Panc1 (cell line): Measurements from ENCODE around the gene ZNF543. TPM values are rescaled to one million over a fixed set of nuclear protein-coding genes. Genes with fewer than 3 reads are reported as not detected.
A peak's percentile ranks its signal among the peaks of the same experiment; 100 is the strongest.

Experiments
- ATAC-seq: fragments of 200-7000 bp; cut with Tn5 transposase; 2 replicates; pipeline ENCODE4 v1.9.1; 2020; ENCODE audit warnings: mild to moderate bottlenecking, moderate library complexity
- BruUV-seq: library from RNA; stranded (reverse); fragments of 400-500 nt; replicated peaks from 2 replicates; lab custom pipeline; 2021; lab: Mats Ljungman, UMichigan
- CTCF ChIA-PET: fragments of 300-600 bp; sonication (Branson Sonifier 250); formaldehyde crosslinking; loops from one replicate; lab custom pipeline; 2022; ENCODE audit warnings: antibody characterized with exemption; lab: Charles Lee
- POLR2A ChIA-PET: fragments of 300-600 bp; sonication (Branson Sonifier 250); formaldehyde crosslinking; loops from one replicate; lab custom pipeline; 2022; ENCODE audit warnings: antibody characterized with exemption; lab: Charles Lee
- DNase-seq: peaks from one replicate; pipeline ENCODE4 v3.0.0-alpha.2; 2010; ENCODE audit warnings: low read depth, low spot score
- H3K27ac ChIP-seq: 2 replicates; pipeline ENCODE4 v1.5.1; 2011; ENCODE audit warnings: mild to moderate bottlenecking, low read length, inconsistent platforms
- H3K27me3 ChIP-seq: fragments of 200-500 bp; sonication (Bioruptor generic); 2 replicates; pipeline ENCODE4 v1.6.0; 2014; ENCODE audit warnings: low read length, inconsistent platforms; ENCODE audit not compliant: control insufficient read depth, insufficient read depth
- H3K36me3 ChIP-seq: fragments of 200-500 bp; sonication (Bioruptor generic); 2 replicates; pipeline ENCODE4 v1.5.1; 2014; ENCODE audit warnings: inconsistent platforms, mild to moderate bottlenecking, low read length, moderate library complexity; ENCODE audit not compliant: control insufficient read depth, insufficient read depth
- H3K4me1 ChIP-seq: 2 replicates; pipeline ENCODE4 v1.5.1; 2011; ENCODE audit warnings: inconsistent platforms, mild to moderate bottlenecking, low read length, moderate library complexity; ENCODE audit not compliant: control insufficient read depth, insufficient read depth
- H3K4me3 ChIP-seq, 2 experiments: 2 replicates each; pipeline ENCODE4 v1.5.1; 2011 to 2012; ENCODE audit warnings: low read depth in 2 of 2, low read length in 2 of 2, mild to moderate bottlenecking in 2 of 2, inconsistent platforms in 1 of 2, moderate library complexity in 1 of 2
- H3K9me3 ChIP-seq: fragments of 200-500 bp; sonication (Bioruptor generic); 2 replicates; pipeline ENCODE4 v1.5.1; 2014; ENCODE audit warnings: low read depth, mild to moderate bottlenecking, inconsistent platforms, low read length, moderate library complexity; ENCODE audit not compliant: control insufficient read depth, insufficient read depth
- POLR2AphosphoS5 ChIP-seq: IDR thresholded peaks from 2 replicates; pipeline ENCODE4 v1.6.1; 2012; ENCODE audit warnings: mild to moderate bottlenecking, low read depth, low read length, moderate library complexity
- REST ChIP-seq, 2 experiments: IDR thresholded peaks; 2 replicates each; pipeline ENCODE4 v1.6.1; 2011 to 2012; ENCODE audit warnings: low read depth in 2 of 2, control low read depth in 1 of 2, low read length in 1 of 2, mild to moderate bottlenecking in 1 of 2, moderate library complexity in 1 of 2; ENCODE audit not compliant: insufficient read depth in 1 of 2
- SIN3A ChIP-seq: IDR thresholded peaks from 2 replicates; pipeline ENCODE4 v1.6.1; 2012; ENCODE audit warnings: low read depth, mild to moderate bottlenecking, low read length, moderate library complexity, borderline replicate concordance; ENCODE audit not compliant: insufficient read depth
- TCF7L2 ChIP-seq: IDR thresholded peaks from 2 replicates; pipeline ENCODE4 v1.6.1; 2011; ENCODE audit warnings: mild to moderate bottlenecking, low read depth, low read length, inconsistent platforms
- in situ Hi-C: cut with HindIII; loops from 2 replicates; pipeline ENCODE4 v1.10.0; 2016; ENCODE audit warnings: low sequenced_read_pairs, low pct_unique_long_range_greater_than_20kb
- intact Hi-C: fragments of 100-400 bp; cut with micrococcal nuclease; formaldehyde crosslinking; loops from one replicate; pipeline ENCODE4 v1.10.0; 2022; ENCODE audit not compliant: unreplicated experiment
- total RNA-seq: library from RNA; stranded (reverse); gene quantifications from one replicate; pipeline ENCODE4 v1.2.1, GENCODE V29; 2021; ENCODE audit not compliant: unreplicated experiment
- TF ChIP-seq, protein P1 (sequence below): fragments of 450-650 bp; IDR thresholded peaks from 2 replicates; pipeline ENCODE4 v1.5.1; 2017; ENCODE audit warnings: mild to moderate bottlenecking

The ZNF543 gene
- total RNA-seq, 1 experiment from 2014 or later: 10.8 TPM

GRCh38 chr19:57317503-57317902 lies 2.8 kb upstream of the ZNF543 start:
- Histone ChIP-seq H3K4me3 (peak overlapping the region; percentile 19 to 28; a peak in 3 of 4 replicates), H3K9me3 (no peaks in the 10 kb centered on the region), H3K36me3 (no peaks in the 10 kb centered on the region), H3K4me1 (peaks cover 11% of the 10 kb centered on the region), H3K27me3 (peaks cover 3% of the 10 kb centered on the region; the same call in 1 of the 2 replicates), H3K27ac (no peak overlapping the region)
- ATAC-seq (no peak), DNase-seq (no peak)
- POLR2A ChIA-PET: interaction anchor here (0.7 kb wide), 1 partner anchor 206 kb away, joined by 18 read pairs; no protein-coding TSS in a partner anchor
- in situ Hi-C loops: no loop called here
- CTCF ChIA-PET: no interaction called here
- no TSS peak for BruUV-seq
- TF ChIP-seq TCF7L2: no peak
- intact Hi-C loops: no loop called here

DNA sequence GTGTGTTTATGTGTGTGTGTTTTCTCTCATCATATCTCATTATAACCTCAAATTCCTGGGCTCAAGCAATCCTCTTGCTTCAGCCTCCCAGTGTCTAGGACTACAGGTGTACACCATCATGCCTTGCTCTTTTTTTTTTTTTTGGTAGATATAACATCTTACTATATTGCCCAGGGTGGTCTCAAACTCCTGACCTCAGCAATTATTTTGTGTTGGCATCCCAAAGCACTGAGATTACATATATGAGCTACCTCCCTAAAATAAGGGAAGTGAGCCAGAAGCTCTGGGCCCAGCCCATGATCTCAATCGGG lies 448 bp upstream of the ZNF543 start:
- BruUV-seq: no TSS peak
- peak overlapping the region; percentile 88 for H3K27ac ChIP-seq
- ATAC-seq (no peak), DNase-seq (no peak)
- H3K4me3 ChIP-seq: peak overlapping the region; percentile 71 to 79
- peaks cover 5% of the 10 kb centered on the region for H3K36me3 ChIP-seq
- no peaks in the 10 kb centered on the region for H3K9me3 ChIP-seq
- peaks cover 11% of the 10 kb centered on the region for H3K4me1 ChIP-seq
- POLR2A ChIA-PET: interaction anchor here (0.6 kb wide), 1 partner anchor 1201 kb away, joined by 8 read pairs; no protein-coding TSS in a partner anchor
- TF ChIP-seq SIN3A (no peak), REST (IDR thresholded peaks at IDR 0.05; ENCODE audit: insufficient read depth in 1 of 2, low read depth in 2 of 2, low read length in 1 of 2) (no peak), TCF7L2 (no peak), POLR2AphosphoS5 (no peak)
- TF ChIP-seq, protein P1, sequence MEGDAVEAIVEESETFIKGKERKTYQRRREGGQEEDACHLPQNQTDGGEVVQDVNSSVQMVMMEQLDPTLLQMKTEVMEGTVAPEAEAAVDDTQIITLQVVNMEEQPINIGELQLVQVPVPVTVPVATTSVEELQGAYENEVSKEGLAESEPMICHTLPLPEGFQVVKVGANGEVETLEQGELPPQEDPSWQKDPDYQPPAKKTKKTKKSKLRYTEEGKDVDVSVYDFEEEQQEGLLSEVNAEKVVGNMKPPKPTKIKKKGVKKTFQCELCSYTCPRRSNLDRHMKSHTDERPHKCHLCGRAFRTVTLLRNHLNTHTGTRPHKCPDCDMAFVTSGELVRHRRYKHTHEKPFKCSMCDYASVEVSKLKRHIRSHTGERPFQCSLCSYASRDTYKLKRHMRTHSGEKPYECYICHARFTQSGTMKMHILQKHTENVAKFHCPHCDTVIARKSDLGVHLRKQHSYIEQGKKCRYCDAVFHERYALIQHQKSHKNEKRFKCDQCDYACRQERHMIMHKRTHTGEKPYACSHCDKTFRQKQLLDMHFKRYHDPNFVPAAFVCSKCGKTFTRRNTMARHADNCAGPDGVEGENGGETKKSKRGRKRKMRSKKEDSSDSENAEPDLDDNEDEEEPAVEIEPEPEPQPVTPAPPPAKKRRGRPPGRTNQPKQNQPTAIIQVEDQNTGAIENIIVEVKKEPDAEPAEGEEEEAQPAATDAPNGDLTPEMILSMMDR: no peak
- H3K27me3 ChIP-seq: peaks cover 3% of the 10 kb centered on the region; the same call in 1 of the 2 replicates
- CTCF ChIA-PET: no interaction called here
- intact Hi-C loops: no loop called here
- in situ Hi-C loops: no loop called here

DNA sequence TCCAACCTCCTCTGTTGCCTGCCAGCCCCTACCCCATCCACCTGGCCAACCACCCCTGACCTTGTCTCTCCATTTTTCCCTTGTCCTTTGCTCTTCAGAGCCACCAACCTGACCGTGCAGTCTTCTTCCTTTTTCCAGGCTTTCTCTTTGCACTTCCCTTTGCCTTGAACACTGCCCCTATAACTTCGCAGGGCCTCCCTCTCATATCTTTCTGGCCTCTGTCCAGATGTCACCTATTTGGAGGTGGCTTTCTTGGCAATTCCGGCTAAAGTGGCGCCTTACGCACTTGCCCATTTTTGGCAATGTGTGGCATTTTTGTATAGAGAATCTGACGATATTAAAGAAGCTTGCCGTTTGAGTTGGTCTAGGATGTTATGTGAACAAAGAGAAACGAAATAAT lies 844 bp downstream of the ZNF543 start:
- TSS peak; percentile 78 for BruUV-seq
- in situ Hi-C loops: no loop called here
- H3K4me3 ChIP-seq: peak overlapping the region; percentile 71 to 79
- ATAC-seq: no peak
- TF ChIP-seq, protein P1: no peak
- TF ChIP-seq POLR2AphosphoS5: no peak
- no peak for TF ChIP-seq TCF7L2
- TF ChIP-seq SIN3A: 0 out of 2 replicates have a peak, but pooled peaks have one; percentile 3
- no peak for TF ChIP-seq REST (IDR thresholded peaks at IDR 0.05; ENCODE audit: insufficient read depth in 1 of 2, low read depth in 2 of 2, low read length in 1 of 2)
- no peaks in the 10 kb centered on the region for H3K9me3 ChIP-seq
- POLR2A ChIA-PET: interaction anchor here (0.6 kb wide), 2 partner anchors 11 to 50 kb away, joined by 4 read pairs; no protein-coding TSS in a partner anchor
- no peak for DNase-seq
- CTCF ChIA-PET: no interaction called here
- H3K27me3 ChIP-seq: peaks cover 3% of the 10 kb centered on the region; the same call in 1 of the 2 replicates
- peak overlapping the region; percentile 88 for H3K27ac ChIP-seq
- intact Hi-C loops: no loop called here
- peaks cover 11% of the 10 kb centered on the region for H3K4me1 ChIP-seq
- peaks cover 5% of the 10 kb centered on the region for H3K36me3 ChIP-seq
